Measurements from ENCODE around the gene SEMA5B.

Gene SEMA5B

GRCh38 chr3:122890720-122891220 lies 136.8 kb downstream of the SEMA5B start:
- no peaks in the 10 kb centered on the region for H3K36me3 ChIP-seq (ENCODE audit: insufficient read depth, low read length)
- no peaks in the 10 kb centered on the region for H3K9me3 ChIP-seq (replicated peaks; ENCODE audit: low read length)
- peaks cover 10% of the 10 kb centered on the region for H3K27me3 ChIP-seq (ENCODE audit: control insufficient read depth, insufficient read depth, low read length)
- no peak overlapping the region for H3K4me2 ChIP-seq (ENCODE audit: low read length)
- H3K4me3 ChIP-seq (ENCODE audit: low read length) = no peak overlapping the region
- no peak overlapping the region for H3K9ac ChIP-seq (ENCODE audit: low read depth, low read length)
- H3K4me1 ChIP-seq (ENCODE audit: control insufficient read depth, insufficient read depth, low read length) = no peaks in the 10 kb centered on the region

GRCh38 chr3:122890077-122890719 lies 137.4 kb downstream of the SEMA5B start:
- peaks cover 8% of the 10 kb centered on the region for H3K27me3 ChIP-seq (ENCODE audit: control insufficient read depth, insufficient read depth, low read length)
- H3K4me1 ChIP-seq (ENCODE audit: control insufficient read depth, insufficient read depth, low read length) = no peaks in the 10 kb centered on the region
- H3K4me3 ChIP-seq (ENCODE audit: low read length) = no peak overlapping the region
- H3K9ac ChIP-seq (ENCODE audit: low read depth, low read length) = no peak overlapping the region
- no peaks in the 10 kb centered on the region for H3K9me3 ChIP-seq (replicated peaks; ENCODE audit: low read length)
- H3K36me3 ChIP-seq (ENCODE audit: insufficient read depth, low read length) = no peaks in the 10 kb centered on the region
- no peak overlapping the region for H3K4me2 ChIP-seq (ENCODE audit: low read length)

- Histone ChIP-seq H3K9ac (ENCODE audit: low read depth, low read length) (no peak overlapping the region), H3K4me1 (ENCODE audit: control insufficient read depth, insufficient read depth, low read length) (no peaks in the 10 kb centered on the region), H3K27me3 (ENCODE audit: control insufficient read depth, insufficient read depth, low read length) (peaks cover 2% of the 10 kb centered on the region), H3K4me2 (ENCODE audit: low read length) (no peak overlapping the region), H3K4me3 (ENCODE audit: low read length) (no peak overlapping the region), H3K9me3 (replicated peaks; ENCODE audit: low read length) (no peaks in the 10 kb centered on the region), H3K36me3 (ENCODE audit: insufficient read depth, low read length) (no peaks in the 10 kb centered on the region)
These were observed 140.6 kb downstream of the SEMA5B start for GRCh38 chr3:122886946-122887345.

GRCh38 chr3:122886251-122886650 lies 141.3 kb downstream of the SEMA5B start:
- no peak overlapping the region for H3K4me2 ChIP-seq (ENCODE audit: low read length)
- H3K9me3 ChIP-seq (replicated peaks; ENCODE audit: low read length) = no peaks in the 10 kb centered on the region
- no peaks in the 10 kb centered on the region for H3K36me3 ChIP-seq (ENCODE audit: insufficient read depth, low read length)
- peaks cover 2% of the 10 kb centered on the region for H3K27me3 ChIP-seq (ENCODE audit: control insufficient read depth, insufficient read depth, low read length)
- no peak overlapping the region for H3K4me3 ChIP-seq (ENCODE audit: low read length)
- H3K9ac ChIP-seq (ENCODE audit: low read depth, low read length) = no peak overlapping the region
- no peaks in the 10 kb centered on the region for H3K4me1 ChIP-seq (ENCODE audit: control insufficient read depth, insufficient read depth, low read length)

GRCh38 chr3:122882361-122882947 lies 145.1 kb downstream of the SEMA5B start:
- Histone ChIP-seq H3K4me1 (ENCODE audit: control insufficient read depth, insufficient read depth, low read length) (no peaks in the 10 kb centered on the region), H3K4me3 (ENCODE audit: low read length) (no peak overlapping the region), H3K36me3 (ENCODE audit: insufficient read depth, low read length) (peaks cover 4% of the 10 kb centered on the region), H3K4me2 (ENCODE audit: low read length) (no peak overlapping the region), H3K27me3 (ENCODE audit: control insufficient read depth, insufficient read depth, low read length) (no peaks in the 10 kb centered on the region), H3K9me3 (replicated peaks; ENCODE audit: low read length) (no peaks in the 10 kb centered on the region), H3K9ac (ENCODE audit: low read depth, low read length) (no peak overlapping the region)

GRCh38 chr3:122880624-122881023 lies 146.9 kb downstream of the SEMA5B start:
- Histone ChIP-seq H3K9ac (ENCODE audit: low read depth, low read length) (no peak overlapping the region), H3K4me3 (ENCODE audit: low read length) (no peak overlapping the region), H3K4me2 (ENCODE audit: low read length) (no peak overlapping the region), H3K9me3 (replicated peaks; ENCODE audit: low read length) (no peaks in the 10 kb centered on the region), H3K4me1 (ENCODE audit: control insufficient read depth, insufficient read depth, low read length) (no peaks in the 10 kb centered on the region), H3K27me3 (ENCODE audit: control insufficient read depth, insufficient read depth, low read length) (no peaks in the 10 kb centered on the region), H3K36me3 (ENCODE audit: insufficient read depth, low read length) (peaks cover 4% of the 10 kb centered on the region)

GRCh38 chr3:122880173-122880572 lies 147.4 kb downstream of the SEMA5B start:
- Histone ChIP-seq H3K4me3 (ENCODE audit: low read length) (no peak overlapping the region), H3K27me3 (ENCODE audit: control insufficient read depth, insufficient read depth, low read length) (no peaks in the 10 kb centered on the region), H3K9ac (ENCODE audit: low read depth, low read length) (no peak overlapping the region), H3K36me3 (ENCODE audit: insufficient read depth, low read length) (peaks cover 4% of the 10 kb centered on the region), H3K4me1 (ENCODE audit: control insufficient read depth, insufficient read depth, low read length) (no peaks in the 10 kb centered on the region), H3K9me3 (replicated peaks; ENCODE audit: low read length) (no peaks in the 10 kb centered on the region), H3K4me2 (ENCODE audit: low read length) (no peak overlapping the region)

GRCh38 chr3:122875547-122876127 lies 151.9 kb downstream of the SEMA5B start:
- Histone ChIP-seq H3K9me3 (replicated peaks; ENCODE audit: low read length) (no peaks in the 10 kb centered on the region), H3K4me2 (ENCODE audit: low read length) (no peak overlapping the region), H3K9ac (ENCODE audit: low read depth, low read length) (no peak overlapping the region), H3K27me3 (ENCODE audit: control insufficient read depth, insufficient read depth, low read length) (no peaks in the 10 kb centered on the region), H3K4me3 (ENCODE audit: low read length) (no peak overlapping the region), H3K4me1 (ENCODE audit: control insufficient read depth, insufficient read depth, low read length) (no peaks in the 10 kb centered on the region), H3K36me3 (ENCODE audit: insufficient read depth, low read length) (peaks cover 4% of the 10 kb centered on the region)

GRCh38 chr3:122873741-122874515 lies 153.6 kb downstream of the SEMA5B start:
- Histone ChIP-seq H3K27me3 (ENCODE audit: control insufficient read depth, insufficient read depth, low read length) (no peaks in the 10 kb centered on the region), H3K9me3 (replicated peaks; ENCODE audit: low read length) (no peaks in the 10 kb centered on the region), H3K4me1 (ENCODE audit: control insufficient read depth, insufficient read depth, low read length) (no peaks in the 10 kb centered on the region), H3K4me2 (ENCODE audit: low read length) (no peak overlapping the region), H3K4me3 (ENCODE audit: low read length) (no peak overlapping the region), H3K9ac (ENCODE audit: low read depth, low read length) (no peak overlapping the region), H3K36me3 (ENCODE audit: insufficient read depth, low read length) (no peaks in the 10 kb centered on the region)

GRCh38 chr3:122868322-122868721 lies 159.2 kb downstream of the SEMA5B start:
- no peaks in the 10 kb centered on the region for H3K36me3 ChIP-seq (ENCODE audit: insufficient read depth, low read length)
- H3K4me1 ChIP-seq (ENCODE audit: control insufficient read depth, insufficient read depth, low read length) = no peaks in the 10 kb centered on the region
- H3K27me3 ChIP-seq (ENCODE audit: control insufficient read depth, insufficient read depth, low read length) = no peaks in the 10 kb centered on the region
- H3K9me3 ChIP-seq (replicated peaks; ENCODE audit: low read length) = no peaks in the 10 kb centered on the region
- no peak overlapping the region for H3K4me3 ChIP-seq (ENCODE audit: low read length)
- H3K9ac ChIP-seq (ENCODE audit: low read depth, low read length) = no peak overlapping the region
- no peak overlapping the region for H3K4me2 ChIP-seq (ENCODE audit: low read length)

- H3K4me2 ChIP-seq (ENCODE audit: low read length) = no peak overlapping the region
- no peaks in the 10 kb centered on the region for H3K4me1 ChIP-seq (ENCODE audit: control insufficient read depth, insufficient read depth, low read length)
- no peaks in the 10 kb centered on the region for H3K9me3 ChIP-seq (replicated peaks; ENCODE audit: low read length)
- no peaks in the 10 kb centered on the region for H3K27me3 ChIP-seq (ENCODE audit: control insufficient read depth, insufficient read depth, low read length)
- H3K4me3 ChIP-seq (ENCODE audit: low read length) = no peak overlapping the region
- no peaks in the 10 kb centered on the region for H3K36me3 ChIP-seq (ENCODE audit: insufficient read depth, low read length)
- no peak overlapping the region for H3K9ac ChIP-seq (ENCODE audit: low read depth, low read length)
These were observed 163.1 kb downstream of the SEMA5B start for GRCh38 chr3:122864498-122864897.
